ENCODE data around the gene TNK2. TPM values are rescaled to one million over a fixed set of nuclear protein-coding genes. Genes with fewer than 3 reads are reported as not detected.

TNK2 gene
- total and polyA plus RNA-seq, 2 of the 13 experiments (the other 11 are each of a cell fraction or from before 2014, with no cell fraction given), result 4.6 to 5.8 TPM

- TF ChIP-seq JUND (CRISPR knock-in tag; IDR thresholded peaks at IDR 0.05) (no peak), EED (CRISPR knock-in tag; IDR thresholded peaks at IDR 0.05) (no peak), SOX13 (IDR thresholded peaks at IDR 0.05) (no peak), SOX13 (CRISPR knock-in tag; conservative IDR thresholded peaks at IDR 0.05 in 1 of 2, IDR thresholded peaks at IDR 0.05 in 1 of 2) (no peak), ZNF343 (CRISPR knock-in tag; IDR thresholded peaks at IDR 0.05) (no peak), ZNF562 (CRISPR knock-in tag; IDR thresholded peaks at IDR 0.05; ENCODE audit: borderline replicate concordance) (no peak), CHD2 (IDR thresholded peaks at IDR 0.05; ENCODE audit: low read depth, low read length) (no peak), NR2F6 (IDR thresholded peaks at IDR 0.05) (no peak), NR2F6 (CRISPR knock-in tag; IDR thresholded peaks at IDR 0.05) (no peak), LCORL (IDR thresholded peaks at IDR 0.05) (no peak), LCORL (CRISPR knock-in tag; IDR thresholded peaks at IDR 0.05) (0 out of 2 replicates have a peak, but pooled peaks have one; percentile 16), ZNF235 (CRISPR knock-in tag; IDR thresholded peaks at IDR 0.05; ENCODE audit: borderline replicate concordance) (no peak), ATF1 (CRISPR knock-in tag; IDR thresholded peaks at IDR 0.05) (no peak), ZBTB14 (CRISPR knock-in tag; IDR thresholded peaks at IDR 0.05) (no peak), ZNF441 (CRISPR knock-in tag; IDR thresholded peaks at IDR 0.05; ENCODE audit: borderline replicate concordance) (no peak), ONECUT2 (CRISPR knock-in tag; IDR thresholded peaks at IDR 0.05) (no peak), KDM2A (CRISPR knock-in tag; IDR thresholded peaks at IDR 0.05; ENCODE audit: borderline replicate concordance, low read depth) (peak; percentile 91), ZNF501 (CRISPR knock-in tag; IDR thresholded peaks at IDR 0.05) (peak; percentile 81), ZNF597 (CRISPR knock-in tag; IDR thresholded peaks at IDR 0.05) (no peak), REL (CRISPR knock-in tag; conservative IDR thresholded peaks at IDR 0.05) (no peak), SNRNP70 (IDR thresholded peaks at IDR 0.05; ENCODE audit: low read depth, low read length) (no peak), TBL1XR1 (IDR thresholded peaks at IDR 0.05; ENCODE audit: borderline replicate concordance, low read length, partially characterized antibody) (no peak), ZNF761 (CRISPR knock-in tag; conservative IDR thresholded peaks at IDR 0.05) (no peak), ZNF513 (CRISPR knock-in tag; conservative IDR thresholded peaks at IDR 0.05) (no peak), ZKSCAN1 (IDR thresholded peaks at IDR 0.05; ENCODE audit: low read length) (no peak; the same call in 1 of the 2 replicates), ZNF83 (CRISPR knock-in tag; IDR thresholded peaks at IDR 0.05; ENCODE audit: borderline replicate concordance) (no peak), ZNF337 (CRISPR knock-in tag; IDR thresholded peaks at IDR 0.05; ENCODE audit: borderline replicate concordance, low read depth) (no peak)
Observed at GRCh38 chr3:195863121-195864061, 45.0 kb downstream of the TNK2 start (continued).
